Activated T-cell treated with anti-CD3 and anti-CD28 coated beads, Interleukin-2, amount 50 U/mL, for 24 hours (primary cell): ENCODE results near the gene MTF1.
"Not testable (repeated sequence)": the region's sequence is repeated elsewhere in the genome, so short reads cannot be mapped to it uniquely, and the experiment has no call there.

Experiments used
- DNase-seq: peaks from one replicate; pipeline ENCODE4 v3.0.0-alpha.2; 2020
- H3K27ac Mint-ChIP-seq: 2 replicates; pipeline ENCODE4 v1.8.0; 2020; ENCODE audit warnings: mild to moderate bottlenecking, mixed read lengths
- H3K27me3 Mint-ChIP-seq: 2 replicates; pipeline ENCODE4 v1.8.0; 2020; ENCODE audit warnings: mixed read lengths
- H3K36me3 Mint-ChIP-seq: 2 replicates; pipeline ENCODE4 v1.8.0; 2020; ENCODE audit warnings: low read depth, mixed read lengths
- H3K4me1 Mint-ChIP-seq: 2 replicates; pipeline ENCODE4 v1.8.0; 2020; ENCODE audit warnings: low read depth, mixed read lengths
- H3K4me3 Mint-ChIP-seq: 2 replicates; pipeline ENCODE4 v1.8.0; 2020; ENCODE audit warnings: mild to moderate bottlenecking, moderate library complexity, mixed read lengths
- H3K9me3 Mint-ChIP-seq: 2 replicates; pipeline ENCODE4 v1.8.0; 2020; ENCODE audit warnings: mixed read lengths

MTF1 gene

DNA sequence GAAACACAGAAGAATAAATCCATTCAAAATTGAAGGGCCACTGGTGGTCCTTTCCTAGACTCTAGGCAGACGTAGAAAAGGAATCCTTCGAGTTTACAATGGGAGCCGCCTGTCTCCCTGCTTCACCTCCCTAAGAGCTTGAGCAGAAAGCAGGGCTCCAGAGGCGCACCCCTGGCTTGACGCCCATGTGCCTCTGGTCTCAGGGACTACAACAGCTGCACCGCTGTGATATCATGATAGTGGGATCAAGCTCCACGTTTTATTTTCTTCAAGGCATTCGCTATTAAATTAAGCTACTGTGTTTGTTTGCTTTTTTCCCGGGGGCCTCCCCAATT is 52.2 kb downstream of the MTF1 start:
- no peak for DNase-seq
- Mint-ChIP-seq H3K4me1 (peaks cover 49% of the 10 kb centered on the region), H3K27ac (peak overlapping the region; percentile 92), H3K27me3 (no peaks in the 10 kb centered on the region), H3K36me3 (peaks cover 86% of the 10 kb centered on the region), H3K9me3 (no peaks in the 10 kb centered on the region), H3K4me3 (peak overlapping the region; percentile 92)

- Mint-ChIP-seq H3K4me1 (peaks cover 21% of the 10 kb centered on the region), H3K27me3 (no peaks in the 10 kb centered on the region), H3K27ac (no peak overlapping the region), H3K36me3 (peaks cover 83% of the 10 kb centered on the region), H3K4me3 (no peak overlapping the region), H3K9me3 (no peaks in the 10 kb centered on the region)
- DNase-seq, result no peak
Measured at GRCh38 chr1:37802439-37802838, 57.0 kb downstream of the MTF1 start.

GRCh38 chr1:37797750-37798345 is 61.5 kb downstream of the MTF1 start:
- Mint-ChIP-seq H3K9me3 (no peaks in the 10 kb centered on the region), H3K27me3 (peaks cover 17% of the 10 kb centered on the region), H3K27ac (no peak overlapping the region), H3K4me1 (peaks cover 26% of the 10 kb centered on the region), H3K36me3 (peaks cover 38% of the 10 kb centered on the region), H3K4me3 (no peak overlapping the region)
- DNase-seq, result no peak

GRCh38 chr1:37795340-37796125 is 63.9 kb downstream of the MTF1 start:
- Mint-ChIP-seq H3K36me3 (peaks cover 22% of the 10 kb centered on the region), H3K27ac (no peak overlapping the region), H3K4me1 (peaks cover 26% of the 10 kb centered on the region), H3K9me3 (no peaks in the 10 kb centered on the region), H3K27me3 (peaks cover 40% of the 10 kb centered on the region), H3K4me3 (peak overlapping the region; percentile 72)
- peak; percentile 67 for DNase-seq

- Mint-ChIP-seq H3K4me3 (peak overlapping the region; percentile 72), H3K9me3 (no peaks in the 10 kb centered on the region), H3K36me3 (peaks cover 13% of the 10 kb centered on the region), H3K4me1 (peaks cover 26% of the 10 kb centered on the region), H3K27me3 (peaks cover 47% of the 10 kb centered on the region), H3K27ac (no peak overlapping the region)
- no peak for DNase-seq
Measured at GRCh38 chr1:37794372-37795339, 64.7 kb downstream of the MTF1 start.

- H3K4me3 Mint-ChIP-seq, result peak within 1 kb of the TSS; percentile 72
- peaks cover 5% of the 10 kb centered on the region for H3K36me3 Mint-ChIP-seq
- no peaks in the 10 kb centered on the region for H3K9me3 Mint-ChIP-seq
- DNase-seq, result peak; percentile 61
- H3K27ac Mint-ChIP-seq, result no peak within 1 kb of the TSS
- peaks cover 47% of the 10 kb centered on the region for H3K27me3 Mint-ChIP-seq
- H3K4me1 Mint-ChIP-seq, result peaks cover 26% of the 10 kb centered on the region
Measured at GRCh38 chr1:37793773-37794371, 65.5 kb downstream of the MTF1 start, which contains the start of gene MANEAL. TSS of gene MANEAL (plus strand) at chr1:37793847. CDS start at chr1:37794183, 336 bp downstream.

DNA sequence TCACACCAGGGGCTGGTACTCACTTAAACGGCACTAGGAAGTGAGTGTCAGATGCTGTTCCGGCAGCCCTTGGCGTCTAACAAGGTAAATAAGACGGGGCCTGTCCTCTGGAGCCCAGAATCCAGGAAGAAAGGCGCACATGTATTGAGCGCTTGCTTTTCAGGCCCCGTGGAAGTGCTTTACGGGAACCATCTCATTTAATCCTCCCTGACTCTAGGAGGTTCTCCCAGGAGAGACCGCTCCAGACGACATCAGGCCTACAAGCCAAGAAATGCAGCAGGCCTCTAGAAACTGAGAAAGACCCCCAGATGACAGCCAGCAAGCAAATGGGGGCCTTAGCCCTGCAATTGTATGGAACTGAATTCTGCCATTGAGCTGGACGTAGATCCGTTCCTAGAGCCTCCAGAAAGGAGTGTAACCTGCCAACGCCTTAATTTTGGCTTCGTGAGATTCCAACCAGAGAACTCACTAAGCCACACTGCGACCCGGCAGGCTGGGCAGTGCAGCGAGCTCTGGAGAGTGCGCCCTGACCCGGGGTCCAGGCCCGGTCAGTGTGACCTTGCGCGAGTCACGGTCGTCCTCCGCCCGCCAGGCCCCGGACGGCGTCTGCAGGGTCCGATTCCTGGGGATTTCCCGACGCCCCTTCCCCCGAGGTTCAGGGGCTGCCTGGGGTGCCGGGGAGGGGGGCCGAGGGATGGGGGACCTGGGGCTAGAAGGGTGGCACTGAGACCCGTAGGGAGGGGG is 66.3 kb downstream of the MTF1 start:
- peaks cover 26% of the 10 kb centered on the region for H3K4me1 Mint-ChIP-seq
- no peak for DNase-seq
- peaks cover 1% of the 10 kb centered on the region for H3K36me3 Mint-ChIP-seq
- H3K27ac Mint-ChIP-seq, result no peak overlapping the region
- H3K4me3 Mint-ChIP-seq, result peak overlapping the region; percentile 35
- H3K27me3 Mint-ChIP-seq, result peaks cover 53% of the 10 kb centered on the region
- no peaks in the 10 kb centered on the region for H3K9me3 Mint-ChIP-seq

DNA sequence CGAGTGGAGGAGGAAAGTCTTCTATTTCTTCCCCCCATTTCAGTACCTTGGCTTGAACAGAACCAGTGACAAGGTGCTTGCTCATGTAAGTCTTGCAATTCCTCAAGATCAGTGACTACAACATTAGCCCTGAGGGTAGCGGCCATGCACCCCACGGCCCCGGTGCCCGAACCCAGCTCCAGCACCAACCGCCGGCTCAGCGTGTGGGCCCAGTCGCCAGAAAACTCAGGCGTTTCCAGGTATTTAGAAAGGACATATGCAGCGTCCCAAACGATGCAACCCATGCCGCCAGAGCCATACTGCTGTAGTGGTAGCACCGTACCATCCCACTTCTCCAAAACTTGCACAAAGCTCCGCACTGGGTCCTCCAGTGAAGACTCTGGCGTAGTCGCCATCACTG is 76.9 kb downstream of the MTF1 start:
- Mint-ChIP-seq H3K27ac (no peak overlapping the region), H3K9me3 (no peaks in the 10 kb centered on the region), H3K27me3 (peaks cover 17% of the 10 kb centered on the region), H3K36me3 (no peaks in the 10 kb centered on the region), H3K4me3 (no peak overlapping the region), H3K4me1 (peaks cover under 1% of the 10 kb centered on the region)
- DNase-seq, result no peak

DNA sequence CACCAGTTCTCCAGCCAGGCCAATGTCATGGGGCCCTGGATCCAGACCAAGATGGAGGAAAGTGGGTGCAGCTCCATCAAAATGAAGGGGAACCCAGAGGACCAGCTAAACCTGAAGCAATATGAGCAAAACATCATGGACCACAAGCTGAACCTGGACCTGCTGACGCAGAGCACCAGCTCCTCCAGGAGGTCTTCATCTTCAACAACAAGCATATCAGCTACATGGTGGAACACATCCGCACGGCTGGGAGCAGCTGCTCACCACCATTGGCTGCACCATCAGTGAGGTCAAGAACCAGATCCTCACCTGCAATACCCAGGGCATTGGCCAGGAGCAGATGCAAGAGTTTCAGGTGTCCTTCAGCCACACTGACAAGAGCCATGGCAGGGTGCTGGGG is 80.7 kb downstream of the MTF1 start:
- no peak for DNase-seq
- Mint-ChIP-seq H3K9me3 (no peaks in the 10 kb centered on the region), H3K36me3 (no peaks in the 10 kb centered on the region), H3K4me1 (peaks cover 11% of the 10 kb centered on the region), H3K27ac (no peak overlapping the region), H3K27me3 (peaks cover 8% of the 10 kb centered on the region), H3K4me3 (no peak overlapping the region)

DNA sequence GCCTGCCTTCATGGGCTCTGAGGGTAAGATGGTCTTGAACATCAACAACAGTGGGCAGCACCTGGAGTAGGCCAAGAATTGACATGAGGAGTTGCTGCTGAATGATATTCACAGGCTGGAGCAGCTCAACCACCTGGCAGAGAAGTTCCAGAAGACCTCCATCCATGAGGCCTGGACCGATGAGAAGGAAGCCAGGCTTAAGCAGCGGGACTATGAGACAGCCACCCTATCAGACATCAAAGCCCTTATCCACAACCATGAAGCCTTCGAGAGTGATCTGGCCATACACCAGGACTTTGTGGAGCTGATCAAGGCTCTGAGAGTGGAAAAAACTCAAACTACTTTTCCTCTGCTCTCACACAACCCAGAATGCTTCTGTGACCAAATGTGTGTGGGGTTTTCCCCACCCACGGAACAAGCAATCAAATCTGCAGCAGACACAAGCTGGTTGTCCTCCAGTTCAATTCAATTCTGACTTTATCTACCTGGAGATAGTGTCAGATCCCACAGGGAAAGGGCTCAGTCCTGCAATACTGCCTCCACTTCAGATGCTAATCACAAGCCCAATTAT is 82.4 kb downstream of the MTF1 start:
- DNase-seq, result no peak
- H3K36me3 Mint-ChIP-seq, result no peaks in the 10 kb centered on the region
- no peak overlapping the region for H3K4me3 Mint-ChIP-seq
- H3K4me1 Mint-ChIP-seq, result peaks cover 11% of the 10 kb centered on the region
- H3K27me3 Mint-ChIP-seq, result peaks cover 14% of the 10 kb centered on the region
- peak overlapping the region; percentile 37 for H3K27ac Mint-ChIP-seq
- H3K9me3 Mint-ChIP-seq, result no peaks in the 10 kb centered on the region

DNA sequence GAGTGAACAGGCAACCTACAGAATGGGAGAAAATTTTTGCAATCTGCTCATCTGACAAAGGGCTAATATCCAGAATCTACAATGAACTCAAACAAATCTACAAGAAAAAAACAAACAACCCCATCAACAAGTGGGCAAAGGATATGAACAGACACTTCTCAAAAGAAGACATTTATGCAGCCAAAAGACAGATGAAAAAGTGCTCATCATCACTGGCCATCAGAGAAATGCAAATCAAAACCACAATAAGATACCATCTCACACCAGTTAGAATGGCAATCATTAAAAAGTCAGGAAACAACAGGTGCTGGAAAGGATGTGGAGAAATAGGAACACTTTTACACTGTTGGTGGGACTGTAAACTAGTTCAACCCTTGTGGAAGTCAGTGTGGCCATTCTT is 88.0 kb downstream of the MTF1 start:
- H3K27me3 Mint-ChIP-seq, result peaks cover 55% of the 10 kb centered on the region
- not testable (repeated sequence) for H3K4me1 Mint-ChIP-seq, DNase-seq, H3K27ac Mint-ChIP-seq, H3K36me3 Mint-ChIP-seq, H3K9me3 Mint-ChIP-seq, H3K4me3 Mint-ChIP-seq

DNA sequence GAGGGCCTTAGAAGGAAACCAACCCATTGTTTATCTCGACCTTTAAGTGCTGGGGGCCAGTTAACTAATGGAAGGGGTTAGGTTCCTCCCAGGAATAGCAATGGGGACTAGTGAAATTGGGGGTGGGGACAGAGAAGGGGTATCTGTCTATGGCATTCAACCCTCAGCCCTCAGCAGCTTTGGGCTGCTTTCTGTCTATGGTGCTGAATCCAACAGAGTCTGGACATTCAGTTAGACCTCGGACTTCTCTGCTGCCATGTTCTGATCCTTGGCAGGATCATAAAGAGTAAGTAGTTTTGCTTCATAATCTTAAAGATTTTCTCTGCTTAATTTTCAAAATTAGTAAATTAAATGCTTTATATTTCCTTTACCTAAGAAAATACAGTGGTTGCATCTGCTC is 91.9 kb downstream of the MTF1 start:
- DNase-seq, result no peak
- peaks cover 86% of the 10 kb centered on the region for H3K27me3 Mint-ChIP-seq
- H3K9me3 Mint-ChIP-seq, result no peaks in the 10 kb centered on the region
- H3K36me3 Mint-ChIP-seq, result no peaks in the 10 kb centered on the region
- H3K27ac Mint-ChIP-seq, result no peak overlapping the region
- no peak overlapping the region for H3K4me3 Mint-ChIP-seq
- H3K4me1 Mint-ChIP-seq, result peaks cover 17% of the 10 kb centered on the region

- peak overlapping the region; percentile 43 for H3K4me3 Mint-ChIP-seq
- H3K36me3 Mint-ChIP-seq, result no peaks in the 10 kb centered on the region
- no peaks in the 10 kb centered on the region for H3K9me3 Mint-ChIP-seq
- peak; percentile 38 for DNase-seq
- H3K4me1 Mint-ChIP-seq, result peaks cover 17% of the 10 kb centered on the region
- peaks cover 96% of the 10 kb centered on the region for H3K27me3 Mint-ChIP-seq
- H3K27ac Mint-ChIP-seq, result no peak overlapping the region
Measured at GRCh38 chr1:37765916-37766664, 93.3 kb downstream of the MTF1 start.
